Measurements from ENCODE around the gene GALNT9.

DNA sequence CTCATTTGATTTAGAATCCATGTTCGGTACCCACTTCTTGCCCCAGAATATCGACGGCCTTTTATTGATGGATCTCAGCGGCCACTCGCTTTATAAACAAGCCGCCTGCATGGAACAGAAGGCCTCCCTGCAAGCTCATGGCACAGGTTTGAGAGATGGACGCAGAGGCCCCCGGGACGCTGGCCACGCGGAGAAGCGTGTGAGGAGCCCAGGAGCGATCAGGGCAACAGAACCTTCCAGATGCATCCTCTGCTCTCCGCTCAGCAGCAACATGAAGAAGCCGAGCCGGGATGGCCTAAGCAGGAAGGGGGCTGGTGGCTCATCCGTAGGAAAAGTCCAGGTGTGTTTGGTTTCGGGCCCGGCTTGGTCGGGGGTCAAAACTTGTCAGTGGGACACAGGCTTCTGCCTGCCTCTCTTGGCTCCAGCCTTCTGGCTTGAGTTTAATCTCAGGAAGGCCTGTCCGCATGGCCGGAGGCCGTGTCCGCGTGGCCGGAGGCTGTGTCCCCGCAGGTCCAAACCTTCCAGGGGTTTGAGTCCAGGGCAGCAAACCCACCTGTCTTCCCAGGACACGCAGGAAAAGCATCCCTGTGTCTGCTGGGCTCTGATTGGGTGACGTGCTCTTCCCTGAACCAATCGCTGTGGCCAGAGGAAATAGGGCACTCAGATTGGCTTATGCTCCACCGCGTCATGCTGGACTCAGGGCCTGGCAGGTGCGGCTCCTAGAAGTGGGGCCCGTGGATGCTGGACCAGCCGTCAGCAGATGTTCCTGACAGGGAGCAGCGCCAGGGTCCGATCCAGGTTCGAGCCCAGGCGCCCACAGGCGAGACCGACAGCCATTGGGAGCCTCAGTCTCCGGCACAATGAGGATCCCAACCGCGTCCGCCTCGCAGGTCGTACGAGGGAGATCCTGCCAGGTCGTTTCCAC, 65.0 kb downstream of the GALNT9 start:
- TF ChIP-seq, protein P1, sequence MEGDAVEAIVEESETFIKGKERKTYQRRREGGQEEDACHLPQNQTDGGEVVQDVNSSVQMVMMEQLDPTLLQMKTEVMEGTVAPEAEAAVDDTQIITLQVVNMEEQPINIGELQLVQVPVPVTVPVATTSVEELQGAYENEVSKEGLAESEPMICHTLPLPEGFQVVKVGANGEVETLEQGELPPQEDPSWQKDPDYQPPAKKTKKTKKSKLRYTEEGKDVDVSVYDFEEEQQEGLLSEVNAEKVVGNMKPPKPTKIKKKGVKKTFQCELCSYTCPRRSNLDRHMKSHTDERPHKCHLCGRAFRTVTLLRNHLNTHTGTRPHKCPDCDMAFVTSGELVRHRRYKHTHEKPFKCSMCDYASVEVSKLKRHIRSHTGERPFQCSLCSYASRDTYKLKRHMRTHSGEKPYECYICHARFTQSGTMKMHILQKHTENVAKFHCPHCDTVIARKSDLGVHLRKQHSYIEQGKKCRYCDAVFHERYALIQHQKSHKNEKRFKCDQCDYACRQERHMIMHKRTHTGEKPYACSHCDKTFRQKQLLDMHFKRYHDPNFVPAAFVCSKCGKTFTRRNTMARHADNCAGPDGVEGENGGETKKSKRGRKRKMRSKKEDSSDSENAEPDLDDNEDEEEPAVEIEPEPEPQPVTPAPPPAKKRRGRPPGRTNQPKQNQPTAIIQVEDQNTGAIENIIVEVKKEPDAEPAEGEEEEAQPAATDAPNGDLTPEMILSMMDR (IDR thresholded peaks at IDR 0.05): no peak
- no peak for TF ChIP-seq EP300 (IDR thresholded peaks at IDR 0.05)

All from sigmoid colon (tissue), 4 donors.